HEK293T (cell line): ENCODE measurements around the gene KCNIP1.

Experiments
- ARNT ChIP-seq: fragments of 450-650 bp; IDR thresholded peaks from 2 replicates; pipeline ENCODE4 v1.6.1; 2017; ENCODE audit warnings: mild to moderate bottlenecking
- SP1 ChIP-seq: fragments of 450-650 bp; IDR thresholded peaks from 2 replicates; pipeline ENCODE4 v1.6.1; 2017

DNA sequence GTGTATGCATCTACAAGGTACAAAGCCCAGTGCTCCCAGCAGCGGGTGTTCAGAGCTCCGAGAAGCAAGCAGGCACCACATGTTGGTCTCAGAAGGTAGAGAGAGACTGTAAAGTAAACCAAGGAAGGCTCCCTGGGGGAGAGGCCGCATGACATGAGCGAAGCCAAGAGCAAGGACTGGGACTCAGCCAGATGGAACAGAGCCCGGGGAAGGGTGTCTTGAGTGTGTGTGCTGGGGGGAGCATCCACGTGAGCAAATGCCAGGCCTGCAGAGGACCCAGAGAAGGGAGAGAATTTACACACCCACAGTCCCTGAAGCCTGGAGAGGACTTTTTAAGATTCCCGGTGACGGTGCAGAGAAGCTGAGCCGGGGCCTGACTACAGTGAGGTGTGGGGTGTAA, 15.2 kb upstream of the KCNIP1 start:
- TF ChIP-seq SP1 (no peak), ARNT (no peak)
